LNCaP clone FGC (cell line): ENCODE results near the gene FABP2.
"Not testable (repeated sequence)": the region's sequence is repeated elsewhere in the genome, so short reads cannot be mapped to it uniquely, and the experiment has no call there.

Source experiments
- DNase-seq: peaks from one replicate; pipeline ENCODE4 v3.0.0-alpha.2; 2011; ENCODE audit warnings: low read depth
- H3K4me3 ChIP-seq: 2 replicates; pipeline ENCODE4 v1.5.1; 2011; ENCODE audit warnings: mild to moderate bottlenecking, low read depth, low read length, control low read depth
- TF ChIP-seq, protein P1 (sequence below): IDR thresholded peaks from 2 replicates; pipeline ENCODE4 v1.5.1; 2012; ENCODE audit warnings: mild to moderate bottlenecking; ENCODE audit not compliant: control insufficient read depth, insufficient read depth; ENCODE audit errors: extremely low read depth

Gene FABP2

DNA sequence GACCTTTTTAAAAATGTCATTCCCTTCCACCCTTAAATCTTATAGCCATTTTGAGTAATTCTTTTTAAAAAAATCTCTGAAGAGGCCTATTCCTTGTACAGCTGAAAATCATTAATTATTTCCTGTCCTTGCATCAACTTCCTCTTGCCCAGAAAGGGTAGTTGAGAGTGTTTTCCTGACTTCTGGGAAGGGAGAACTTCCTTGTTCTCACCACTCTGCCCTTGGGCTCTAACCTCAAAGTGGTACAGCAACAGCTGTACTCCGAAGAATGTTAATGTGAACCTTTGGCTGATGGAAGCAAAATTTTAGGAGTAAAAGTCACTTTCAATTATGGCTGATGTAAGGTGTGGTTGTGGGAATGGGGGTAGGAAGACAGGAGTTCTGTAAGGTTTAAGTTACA is 15.1 kb upstream of the FABP2 start:
- H3K4me3 ChIP-seq = no peak overlapping the region
- DNase-seq = no peak
- TF ChIP-seq, protein P1, sequence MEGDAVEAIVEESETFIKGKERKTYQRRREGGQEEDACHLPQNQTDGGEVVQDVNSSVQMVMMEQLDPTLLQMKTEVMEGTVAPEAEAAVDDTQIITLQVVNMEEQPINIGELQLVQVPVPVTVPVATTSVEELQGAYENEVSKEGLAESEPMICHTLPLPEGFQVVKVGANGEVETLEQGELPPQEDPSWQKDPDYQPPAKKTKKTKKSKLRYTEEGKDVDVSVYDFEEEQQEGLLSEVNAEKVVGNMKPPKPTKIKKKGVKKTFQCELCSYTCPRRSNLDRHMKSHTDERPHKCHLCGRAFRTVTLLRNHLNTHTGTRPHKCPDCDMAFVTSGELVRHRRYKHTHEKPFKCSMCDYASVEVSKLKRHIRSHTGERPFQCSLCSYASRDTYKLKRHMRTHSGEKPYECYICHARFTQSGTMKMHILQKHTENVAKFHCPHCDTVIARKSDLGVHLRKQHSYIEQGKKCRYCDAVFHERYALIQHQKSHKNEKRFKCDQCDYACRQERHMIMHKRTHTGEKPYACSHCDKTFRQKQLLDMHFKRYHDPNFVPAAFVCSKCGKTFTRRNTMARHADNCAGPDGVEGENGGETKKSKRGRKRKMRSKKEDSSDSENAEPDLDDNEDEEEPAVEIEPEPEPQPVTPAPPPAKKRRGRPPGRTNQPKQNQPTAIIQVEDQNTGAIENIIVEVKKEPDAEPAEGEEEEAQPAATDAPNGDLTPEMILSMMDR = no peak

DNA sequence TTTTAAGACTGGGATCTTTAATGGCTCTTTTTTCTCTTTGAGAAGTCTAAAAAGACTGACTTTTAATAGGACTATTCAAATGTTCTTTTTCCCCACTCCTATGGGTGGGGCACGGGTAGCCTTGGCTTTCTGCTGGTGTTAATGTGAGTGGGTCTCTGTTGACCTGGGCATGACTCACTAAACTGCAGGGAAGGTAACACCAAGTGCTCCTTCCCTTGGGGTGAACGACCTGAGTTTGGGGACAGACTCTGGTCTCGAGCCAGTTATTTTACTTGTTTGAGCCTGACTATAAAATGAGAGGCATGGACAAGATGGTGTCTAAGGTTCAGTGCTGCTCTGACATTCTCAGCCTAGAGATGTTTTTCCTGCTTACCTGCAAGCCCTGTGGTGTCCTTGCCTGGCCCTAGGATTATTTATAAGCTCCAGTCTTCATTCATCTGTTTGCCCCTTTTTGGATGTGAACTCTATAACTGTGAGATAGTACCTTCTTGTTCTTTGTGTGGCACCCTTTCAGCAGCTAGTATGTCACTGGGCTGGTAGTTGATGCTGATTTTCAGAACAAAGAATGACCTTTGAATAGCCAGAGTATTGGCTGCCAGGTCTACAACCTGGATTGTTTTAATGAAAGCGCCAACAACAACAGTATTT is 14.5 kb upstream of the FABP2 start:
- DNase-seq, H3K4me3 ChIP-seq: not testable (repeated sequence)

DNA sequence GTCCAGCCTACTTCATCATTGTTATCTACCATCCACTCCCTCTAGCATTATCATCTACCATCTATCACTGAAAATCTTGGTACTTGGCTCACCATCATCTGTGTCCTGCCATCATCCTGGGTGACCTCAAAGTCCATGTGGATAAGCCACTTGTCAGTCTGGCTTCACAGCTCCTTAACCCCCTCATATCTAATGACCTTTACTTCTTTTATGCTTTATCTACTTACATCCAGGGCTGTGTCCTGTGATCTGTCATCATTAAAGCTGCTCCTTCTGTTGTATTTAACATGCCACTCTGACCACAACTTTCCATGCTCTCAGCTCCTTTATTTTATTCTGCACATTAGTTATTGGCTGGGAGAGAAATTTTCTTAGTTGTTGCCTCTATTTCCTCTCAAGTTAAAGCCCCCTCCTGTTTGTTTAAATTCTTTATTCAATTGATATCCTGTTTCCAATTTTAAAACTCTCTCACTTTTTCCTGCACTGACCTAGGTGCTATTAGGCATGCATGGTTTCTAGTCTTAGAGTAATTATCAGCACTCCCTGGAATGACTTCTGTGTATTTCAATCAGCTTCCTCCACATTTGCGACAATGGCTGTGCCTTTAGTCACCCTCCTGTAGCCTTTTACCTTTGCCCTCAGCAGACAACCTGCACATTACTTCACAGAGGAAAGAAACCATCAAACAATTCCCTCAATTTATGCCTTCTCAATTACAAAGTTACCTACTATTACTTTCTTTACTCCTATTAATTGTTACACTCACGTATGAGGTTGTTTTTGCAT is 8.1 kb upstream of the FABP2 start:
- TF ChIP-seq, protein P1 = no peak
- H3K4me3 ChIP-seq = no peak overlapping the region
- no peak for DNase-seq

DNA sequence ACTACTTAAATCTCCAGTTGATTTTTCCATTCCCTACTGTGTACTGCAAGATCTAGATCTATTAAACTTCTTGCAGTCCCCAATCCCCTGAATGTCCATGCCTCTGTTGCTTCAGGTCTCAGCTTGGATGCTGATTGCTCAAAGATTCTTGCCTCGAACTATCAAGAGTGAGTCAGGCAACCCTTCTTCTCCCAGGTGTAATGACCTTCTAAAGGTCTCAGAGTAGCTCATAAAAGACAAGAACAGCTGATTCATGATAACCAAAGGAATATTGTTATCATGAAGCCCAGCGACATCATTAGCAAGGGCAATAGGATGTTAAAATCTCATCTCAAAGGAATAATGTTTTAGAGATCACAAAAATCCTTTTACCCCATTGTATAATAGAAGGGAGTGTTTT is 6.8 kb upstream of the FABP2 start:
- TF ChIP-seq, protein P1 = no peak
- DNase-seq = no peak
- no peak overlapping the region for H3K4me3 ChIP-seq

DNA sequence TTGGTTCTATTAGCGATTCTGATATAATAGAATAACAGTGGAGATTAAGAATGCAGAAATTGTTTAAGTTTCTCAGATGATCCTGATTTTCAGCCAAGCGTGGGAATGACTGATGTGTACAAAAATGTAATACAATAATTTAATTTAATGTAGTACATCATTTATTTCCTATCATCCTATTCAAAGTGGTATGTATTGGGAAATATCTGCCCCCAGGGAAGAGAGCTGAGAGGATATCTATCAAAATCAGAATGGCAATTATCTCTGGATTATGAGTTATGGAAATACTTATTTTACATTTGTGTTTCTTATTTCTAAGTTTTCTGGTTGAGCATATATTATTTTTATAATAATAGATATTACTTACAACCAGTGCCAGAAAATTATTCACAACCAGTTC is 3.9 kb downstream of the FABP2 start:
- H3K4me3 ChIP-seq = no peak overlapping the region
- TF ChIP-seq, protein P1 = no peak

DNA sequence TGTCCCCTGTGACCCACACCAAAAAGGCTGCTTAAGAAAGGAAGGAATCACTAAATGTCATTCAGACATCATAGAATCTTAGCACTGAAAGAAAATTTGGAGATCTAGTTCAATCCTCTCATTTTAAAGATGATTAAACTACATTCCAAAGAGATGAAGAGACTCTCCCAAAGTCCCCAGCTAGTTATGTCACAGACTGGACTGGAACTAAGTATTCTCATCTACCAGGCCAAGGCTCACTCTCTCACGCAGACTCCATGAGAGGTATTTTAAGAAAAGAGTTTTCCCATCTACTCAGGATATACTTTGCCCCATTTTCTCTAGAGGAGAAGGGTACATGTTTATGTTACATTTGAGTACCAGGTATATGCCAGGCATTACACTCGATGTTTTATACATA is 6.9 kb downstream of the FABP2 start:
- no peak overlapping the region for H3K4me3 ChIP-seq
- TF ChIP-seq, protein P1 = no peak
- no peak for DNase-seq

More for the DNA sequence above, 3.9 kb downstream of the FABP2 start:
- no peak for DNase-seq

DNA sequence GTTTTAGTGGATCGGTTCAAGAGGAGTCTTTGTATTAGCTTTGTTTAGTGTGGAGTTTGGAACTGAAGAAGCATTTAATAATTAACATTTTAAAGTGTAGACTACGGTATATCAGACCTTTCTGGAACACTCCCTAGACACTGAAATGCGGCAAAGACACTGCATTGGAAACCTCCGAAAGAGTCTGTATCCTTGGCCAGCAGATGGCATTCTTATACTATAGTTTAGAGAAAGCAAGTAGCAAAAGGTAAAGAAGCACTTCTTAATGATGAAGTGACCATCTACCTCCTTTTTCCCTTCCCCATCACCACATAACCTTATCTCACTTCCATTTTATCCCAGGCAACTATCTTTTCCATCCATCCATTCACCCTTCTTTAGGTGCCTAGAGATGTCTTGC is 7.6 kb downstream of the FABP2 start:
- no peak overlapping the region for H3K4me3 ChIP-seq
- no peak for DNase-seq
- TF ChIP-seq, protein P1 = peak; percentile 61
